ENCODE measurements around the gene RAB4A.

DNA sequence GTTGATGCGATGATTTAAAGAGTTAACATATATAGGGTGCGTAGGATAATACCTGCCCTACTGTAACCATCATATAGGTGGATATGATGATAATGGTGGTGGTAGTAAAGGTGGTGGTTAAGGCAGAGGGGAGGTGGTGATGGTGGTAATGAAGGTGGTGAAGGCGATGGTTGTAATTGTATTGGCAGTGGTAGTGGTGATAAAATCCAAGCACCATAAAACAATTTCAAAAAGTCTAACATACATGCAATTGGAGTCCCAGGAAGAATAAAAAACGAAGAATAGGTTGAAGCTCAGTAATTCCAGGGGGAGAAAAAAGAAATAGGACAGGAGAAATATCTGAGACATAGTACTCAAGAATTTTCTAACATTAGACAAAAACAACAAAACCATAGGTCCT lies 27.3 kb upstream of the RAB4A start:
- TF ChIP-seq RARB (CRISPR knock-in tag; IDR thresholded peaks at IDR 0.05) (no peak), EHMT2 (IDR thresholded peaks at IDR 0.05; ENCODE audit: low read depth) (no peak), POLR2A (IDR thresholded peaks at IDR 0.05; ENCODE audit: low read length) (no peak), CBX8 (IDR thresholded peaks at IDR 0.05) (no peak), KDM5A (IDR thresholded peaks at IDR 0.05) (no peak), MAZ (IDR thresholded peaks at IDR 0.05; ENCODE audit: borderline replicate concordance, low read depth, low read length) (no peak), ZC3H11A (IDR thresholded peaks at IDR 0.05) (no peak)
- TF ChIP-seq, protein P1, sequence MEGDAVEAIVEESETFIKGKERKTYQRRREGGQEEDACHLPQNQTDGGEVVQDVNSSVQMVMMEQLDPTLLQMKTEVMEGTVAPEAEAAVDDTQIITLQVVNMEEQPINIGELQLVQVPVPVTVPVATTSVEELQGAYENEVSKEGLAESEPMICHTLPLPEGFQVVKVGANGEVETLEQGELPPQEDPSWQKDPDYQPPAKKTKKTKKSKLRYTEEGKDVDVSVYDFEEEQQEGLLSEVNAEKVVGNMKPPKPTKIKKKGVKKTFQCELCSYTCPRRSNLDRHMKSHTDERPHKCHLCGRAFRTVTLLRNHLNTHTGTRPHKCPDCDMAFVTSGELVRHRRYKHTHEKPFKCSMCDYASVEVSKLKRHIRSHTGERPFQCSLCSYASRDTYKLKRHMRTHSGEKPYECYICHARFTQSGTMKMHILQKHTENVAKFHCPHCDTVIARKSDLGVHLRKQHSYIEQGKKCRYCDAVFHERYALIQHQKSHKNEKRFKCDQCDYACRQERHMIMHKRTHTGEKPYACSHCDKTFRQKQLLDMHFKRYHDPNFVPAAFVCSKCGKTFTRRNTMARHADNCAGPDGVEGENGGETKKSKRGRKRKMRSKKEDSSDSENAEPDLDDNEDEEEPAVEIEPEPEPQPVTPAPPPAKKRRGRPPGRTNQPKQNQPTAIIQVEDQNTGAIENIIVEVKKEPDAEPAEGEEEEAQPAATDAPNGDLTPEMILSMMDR (IDR thresholded peaks at IDR 0.05), result no peak
- TF ChIP-seq, protein P2, sequence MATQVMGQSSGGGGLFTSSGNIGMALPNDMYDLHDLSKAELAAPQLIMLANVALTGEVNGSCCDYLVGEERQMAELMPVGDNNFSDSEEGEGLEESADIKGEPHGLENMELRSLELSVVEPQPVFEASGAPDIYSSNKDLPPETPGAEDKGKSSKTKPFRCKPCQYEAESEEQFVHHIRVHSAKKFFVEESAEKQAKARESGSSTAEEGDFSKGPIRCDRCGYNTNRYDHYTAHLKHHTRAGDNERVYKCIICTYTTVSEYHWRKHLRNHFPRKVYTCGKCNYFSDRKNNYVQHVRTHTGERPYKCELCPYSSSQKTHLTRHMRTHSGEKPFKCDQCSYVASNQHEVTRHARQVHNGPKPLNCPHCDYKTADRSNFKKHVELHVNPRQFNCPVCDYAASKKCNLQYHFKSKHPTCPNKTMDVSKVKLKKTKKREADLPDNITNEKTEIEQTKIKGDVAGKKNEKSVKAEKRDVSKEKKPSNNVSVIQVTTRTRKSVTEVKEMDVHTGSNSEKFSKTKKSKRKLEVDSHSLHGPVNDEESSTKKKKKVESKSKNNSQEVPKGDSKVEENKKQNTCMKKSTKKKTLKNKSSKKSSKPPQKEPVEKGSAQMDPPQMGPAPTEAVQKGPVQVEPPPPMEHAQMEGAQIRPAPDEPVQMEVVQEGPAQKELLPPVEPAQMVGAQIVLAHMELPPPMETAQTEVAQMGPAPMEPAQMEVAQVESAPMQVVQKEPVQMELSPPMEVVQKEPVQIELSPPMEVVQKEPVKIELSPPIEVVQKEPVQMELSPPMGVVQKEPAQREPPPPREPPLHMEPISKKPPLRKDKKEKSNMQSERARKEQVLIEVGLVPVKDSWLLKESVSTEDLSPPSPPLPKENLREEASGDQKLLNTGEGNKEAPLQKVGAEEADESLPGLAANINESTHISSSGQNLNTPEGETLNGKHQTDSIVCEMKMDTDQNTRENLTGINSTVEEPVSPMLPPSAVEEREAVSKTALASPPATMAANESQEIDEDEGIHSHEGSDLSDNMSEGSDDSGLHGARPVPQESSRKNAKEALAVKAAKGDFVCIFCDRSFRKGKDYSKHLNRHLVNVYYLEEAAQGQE (IDR thresholded peaks at IDR 0.05), result no peak

Measured in A549 (cell line).